Prostate gland (tissue), 2 donors: ENCODE data around the gene DRD2. TPM values are rescaled to one million over a fixed set of nuclear protein-coding genes. Genes with fewer than 3 reads are reported as not detected.

Experiments used
- DNase-seq: peaks from one replicate; pipeline ENCODE4 v3.0.0-alpha.2; 2019; ENCODE audit warnings: low spot score
- H3K27ac ChIP-seq, 2 donors: fragments of 200-600 bp; sonication (generic); 2 replicates each; pipeline ENCODE4 v1.5.1; 2017 to 2019
- H3K27me3 ChIP-seq: fragments of 200-600 bp; sonication (generic); replicated peaks from 2 replicates; pipeline ENCODE4 v1.5.1; 2019; ENCODE audit not compliant: insufficient read depth
- H3K36me3 ChIP-seq, 2 donors: fragments of 200-600 bp; sonication (generic); 1 replicate in 1 of 2; 2 replicates in 1 of 2; pipeline versions ENCODE4 v1.5.1 to v1.8.1; 2017 to 2019
- H3K4me1 ChIP-seq: fragments of 200-600 bp; sonication (generic); replicated peaks from 2 replicates; pipeline ENCODE4 v1.5.1; 2019
- H3K4me3 ChIP-seq, 2 donors: fragments of 200-600 bp; sonication (generic); 2 replicates each; pipeline ENCODE4 v1.5.1; 2017 to 2019
- H3K9me3 ChIP-seq: fragments of 200-600 bp; sonication (generic); 2 replicates; pipeline ENCODE4 v1.5.1; 2017
- POLR2A ChIP-seq: fragments of 450-650 bp; IDR thresholded peaks from one replicate; pipeline ENCODE4 v1.6.1; 2016; ENCODE audit warnings: antibody characterized with exemption, mild to moderate bottlenecking
- POLR2AphosphoS5 ChIP-seq: sonication (generic); formaldehyde crosslinking; IDR thresholded peaks from one replicate; pipeline ENCODE4 v1.6.1; 2017; ENCODE audit warnings: antibody characterized with exemption
- WGBS: methylation state at CpG from one replicate; pipeline ENCODE4 v1.1.5; 2018; 5-methylcytosine and 5-hydroxymethylcytosine counted together
- intact Hi-C: fragments of 100-400 bp; cut with DNase I; formaldehyde crosslinking; loops from one replicate; pipeline ENCODE4 v1.14.2; 2022
- total RNA-seq, 2 donors: library from RNA; depleted of rRNA; stranded (reverse); fragments of >200 nt; gene quantifications; one replicate each; pipeline ENCODE4 v1.1.0, GENCODE V29; 2016
- TF ChIP-seq, protein P1 (sequence below), 4 experiments: fragments of 200-600 bp in 2 of 4; fragments of 450-650 bp in 2 of 4; sonication (generic) in 2 of 4; IDR thresholded peaks; 1 replicate in 3 of 4; 2 replicates in 1 of 4; pipeline ENCODE4 v1.5.1; 2016 to 2019; ENCODE audit warnings: antibody characterized with exemption in 4 of 4, mild to moderate bottlenecking in 2 of 4, moderate library complexity in 2 of 4

The DRD2 gene
- total RNA-seq, 2 donors from 2014 or later, result 0.68 to 2.4 TPM

DNA sequence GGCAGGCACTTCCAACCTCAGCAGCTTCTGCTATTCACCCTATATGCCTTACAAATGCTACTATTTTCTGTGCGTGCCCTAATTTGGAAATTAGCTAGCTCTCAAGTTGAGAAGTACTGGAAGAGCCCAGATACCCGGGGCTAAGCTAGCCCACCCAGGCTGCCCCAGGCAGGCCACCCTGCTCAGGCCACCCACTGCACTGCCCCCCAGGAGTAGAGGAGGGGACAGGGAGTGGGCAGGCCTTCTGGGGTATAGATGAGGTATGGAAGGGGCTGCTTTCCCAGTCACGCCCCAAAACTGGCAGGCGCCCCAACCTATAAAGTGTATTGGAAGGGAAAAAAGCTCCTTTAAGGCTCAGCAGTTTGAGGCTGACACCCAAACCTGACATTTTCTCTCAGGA is 43.5 kb downstream of the DRD2 start:
- H3K27ac ChIP-seq, result no peak overlapping the region
- no peaks in the 10 kb centered on the region for H3K4me1 ChIP-seq
- 74% methylated on average over 4 of the region's 4 CpGs for WGBS
- H3K36me3 ChIP-seq, result no peaks in the 10 kb centered on the region
- no peak for DNase-seq
- intact Hi-C loops, result no loop called here
- no peaks in the 10 kb centered on the region for H3K9me3 ChIP-seq
- no peak for TF ChIP-seq POLR2AphosphoS5
- TF ChIP-seq POLR2A, result no peak
- TF ChIP-seq, protein P1, sequence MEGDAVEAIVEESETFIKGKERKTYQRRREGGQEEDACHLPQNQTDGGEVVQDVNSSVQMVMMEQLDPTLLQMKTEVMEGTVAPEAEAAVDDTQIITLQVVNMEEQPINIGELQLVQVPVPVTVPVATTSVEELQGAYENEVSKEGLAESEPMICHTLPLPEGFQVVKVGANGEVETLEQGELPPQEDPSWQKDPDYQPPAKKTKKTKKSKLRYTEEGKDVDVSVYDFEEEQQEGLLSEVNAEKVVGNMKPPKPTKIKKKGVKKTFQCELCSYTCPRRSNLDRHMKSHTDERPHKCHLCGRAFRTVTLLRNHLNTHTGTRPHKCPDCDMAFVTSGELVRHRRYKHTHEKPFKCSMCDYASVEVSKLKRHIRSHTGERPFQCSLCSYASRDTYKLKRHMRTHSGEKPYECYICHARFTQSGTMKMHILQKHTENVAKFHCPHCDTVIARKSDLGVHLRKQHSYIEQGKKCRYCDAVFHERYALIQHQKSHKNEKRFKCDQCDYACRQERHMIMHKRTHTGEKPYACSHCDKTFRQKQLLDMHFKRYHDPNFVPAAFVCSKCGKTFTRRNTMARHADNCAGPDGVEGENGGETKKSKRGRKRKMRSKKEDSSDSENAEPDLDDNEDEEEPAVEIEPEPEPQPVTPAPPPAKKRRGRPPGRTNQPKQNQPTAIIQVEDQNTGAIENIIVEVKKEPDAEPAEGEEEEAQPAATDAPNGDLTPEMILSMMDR (IDR thresholded peaks at IDR 0.05), result no peak
- no peaks in the 10 kb centered on the region for H3K27me3 ChIP-seq
- no peak overlapping the region for H3K4me3 ChIP-seq

DNA sequence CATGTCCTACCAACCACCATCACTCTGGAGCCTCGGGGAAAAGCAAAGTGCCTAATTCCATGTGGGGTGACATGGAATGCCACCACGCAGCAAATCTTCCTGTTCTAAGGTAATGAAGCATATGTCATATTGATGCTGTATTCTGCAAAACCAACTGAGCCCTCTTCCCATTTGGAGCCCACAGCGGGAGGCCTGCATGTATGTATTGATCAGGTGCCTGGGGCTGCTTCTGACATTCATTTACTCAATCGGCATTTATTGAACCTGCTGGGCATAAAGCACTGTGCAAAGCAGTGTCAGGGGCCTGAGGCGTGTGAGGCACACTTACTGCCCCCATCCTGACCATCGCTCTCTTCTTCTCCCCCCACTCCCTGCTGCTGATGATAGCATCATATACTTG is 48.5 kb downstream of the DRD2 start:
- Histone ChIP-seq H3K27ac (no peak overlapping the region), H3K4me1 (no peaks in the 10 kb centered on the region), H3K4me3 (no peak overlapping the region), H3K36me3 (no peaks in the 10 kb centered on the region), H3K27me3 (no peaks in the 10 kb centered on the region), H3K9me3 (no peaks in the 10 kb centered on the region)
- WGBS, result 98% methylated on average over 6 of the region's 6 CpGs
- intact Hi-C loops, result no loop called here
- TF ChIP-seq, protein P1 (IDR thresholded peaks at IDR 0.05), result no peak
- TF ChIP-seq POLR2AphosphoS5 (no peak), POLR2A (no peak)
- no peak for DNase-seq

DNA sequence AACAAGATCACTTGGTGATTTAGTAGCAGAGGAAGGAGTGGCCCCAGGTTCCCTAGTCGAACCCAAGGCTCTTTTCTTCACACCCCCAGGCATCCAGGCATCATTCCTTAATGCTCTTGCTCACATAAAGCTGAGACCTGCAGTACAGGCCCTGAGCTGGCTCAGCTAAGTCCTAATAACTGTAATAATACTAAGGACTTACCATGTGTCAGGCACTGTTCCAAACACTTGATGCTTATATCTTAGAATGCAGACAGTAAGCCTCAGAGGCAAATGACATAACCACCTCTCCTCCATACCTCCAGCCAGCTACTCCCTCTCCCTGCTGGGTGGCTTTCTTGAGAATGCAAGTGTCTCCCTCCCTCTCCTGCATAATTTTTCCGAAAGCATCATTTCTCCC is 54.4 kb downstream of the DRD2 start:
- Histone ChIP-seq H3K36me3 (no peaks in the 10 kb centered on the region), H3K4me3 (no peak overlapping the region), H3K9me3 (no peaks in the 10 kb centered on the region), H3K4me1 (no peaks in the 10 kb centered on the region), H3K27me3 (no peaks in the 10 kb centered on the region), H3K27ac (no peak overlapping the region)
- DNase-seq, result no peak
- intact Hi-C loops, result no loop called here
- TF ChIP-seq POLR2A (no peak), POLR2AphosphoS5 (no peak)
- TF ChIP-seq, protein P1 (IDR thresholded peaks at IDR 0.05), result no peak
- WGBS, result 48% methylated on average over 2 of the region's 2 CpGs

DNA sequence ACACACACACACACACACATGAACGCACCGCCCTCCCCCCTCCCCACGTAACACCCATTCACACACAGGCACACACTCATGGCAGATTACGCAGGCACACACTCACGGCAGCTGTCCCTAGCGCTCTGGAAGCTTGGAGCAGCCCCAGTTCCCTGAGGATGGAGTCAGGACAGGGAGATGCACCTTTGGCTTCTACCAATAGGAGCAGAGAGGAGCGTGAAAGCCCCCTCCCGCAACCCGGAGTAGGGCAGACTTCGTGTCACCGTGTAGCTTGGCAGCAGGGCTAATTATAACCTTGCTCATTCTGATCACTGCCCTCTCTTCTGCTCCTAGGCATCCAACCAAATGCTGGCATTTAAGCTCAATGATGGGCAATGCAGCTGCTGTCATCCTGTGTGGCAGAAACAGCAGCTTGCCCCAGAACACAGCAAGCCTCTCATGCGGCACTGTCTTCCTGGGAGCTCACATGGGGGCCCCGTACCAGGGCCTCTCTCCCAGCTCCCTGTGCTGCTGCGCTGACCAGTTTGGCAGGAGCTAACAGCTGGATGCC is 55.7 kb downstream of the DRD2 start:
- no peak for DNase-seq
- TF ChIP-seq POLR2A (no peak), POLR2AphosphoS5 (no peak)
- TF ChIP-seq, protein P1 (IDR thresholded peaks at IDR 0.05), result no peak
- WGBS, result 66% methylated on average over 13 of the region's 14 CpGs
- H3K36me3 ChIP-seq, result no peaks in the 10 kb centered on the region
- no peaks in the 10 kb centered on the region for H3K27me3 ChIP-seq
- H3K4me3 ChIP-seq, result no peak overlapping the region
- no peaks in the 10 kb centered on the region for H3K4me1 ChIP-seq
- no peaks in the 10 kb centered on the region for H3K9me3 ChIP-seq
- intact Hi-C loops, result no loop called here
- H3K27ac ChIP-seq, result no peak overlapping the region

DNA sequence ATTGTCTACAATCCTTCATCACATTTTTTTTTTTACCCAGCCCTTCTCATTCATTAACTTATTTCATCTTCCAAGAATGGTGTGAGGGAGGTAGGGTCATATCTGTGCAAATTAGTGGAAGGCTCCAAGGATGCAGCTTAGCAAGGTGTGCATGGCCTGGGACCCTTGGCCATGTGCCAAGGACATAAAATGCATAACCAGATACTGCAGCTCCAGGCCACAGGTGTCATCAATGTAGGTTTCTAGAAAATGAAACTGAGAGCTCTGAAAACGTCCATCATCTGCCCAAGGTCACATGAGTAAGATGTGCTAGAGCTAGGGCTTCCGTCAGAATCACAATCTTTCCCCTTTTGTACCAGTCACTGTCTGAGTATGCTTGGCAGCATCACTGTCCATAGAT is 57.8 kb downstream of the DRD2 start:
- Histone ChIP-seq H3K36me3 (no peaks in the 10 kb centered on the region), H3K4me1 (no peaks in the 10 kb centered on the region), H3K27me3 (no peaks in the 10 kb centered on the region), H3K9me3 (no peaks in the 10 kb centered on the region), H3K4me3 (no peak overlapping the region), H3K27ac (no peak overlapping the region)
- 82% methylated on average over 2 of the region's 2 CpGs for WGBS
- intact Hi-C loops, result no loop called here
- TF ChIP-seq, protein P1 (IDR thresholded peaks at IDR 0.05), result no peak
- TF ChIP-seq POLR2A, result no peak
- TF ChIP-seq POLR2AphosphoS5, result no peak
- no peak for DNase-seq
